HFF-Myc (cell line): Measurements from ENCODE around the gene ZNF527.
"Not testable (repeated sequence)": the region's sequence is repeated elsewhere in the genome, so short reads cannot be mapped to it uniquely, and the experiment has no call there.

Source experiments
- DNase-seq: peaks from one replicate; pipeline ENCODE4 v3.0.0-alpha.2; 2011; ENCODE audit warnings: low read depth; ENCODE audit errors: extremely low read depth
- H3K4me3 ChIP-seq: replicated peaks from 2 replicates; pipeline ENCODE4 v1.5.1; 2011; ENCODE audit warnings: low read depth, mild to moderate bottlenecking, control low read depth, low read length
- CTCF ChIP-seq: IDR thresholded peaks from 2 replicates; pipeline ENCODE4 v1.5.1; 2012; ENCODE audit warnings: mild to moderate bottlenecking, low read depth, low read length, control low read depth; ENCODE audit errors: missing control alignments

The ZNF527 gene

GRCh38 chr19:37389234-37389633 lies 18.3 kb downstream of the ZNF527 start:
- H3K4me3 ChIP-seq, result no peak overlapping the region

GRCh38 chr19:37391399-37391798 lies 20.5 kb downstream of the ZNF527 start:
- H3K4me3 ChIP-seq, DNase-seq: not testable (repeated sequence)

More at GRCh38 chr19:37389234-37389633, 18.3 kb downstream of the ZNF527 start:
- DNase-seq, result no peak
- no peak for TF ChIP-seq CTCF

- no peak for DNase-seq
- H3K4me3 ChIP-seq, result no peak overlapping the region
- no peak for TF ChIP-seq CTCF
These were observed 30.2 kb downstream of the ZNF527 start for GRCh38 chr19:37401078-37401477.

GRCh38 chr19:37403403-37403802 lies 32.5 kb downstream of the ZNF527 start:
- no peak overlapping the region for H3K4me3 ChIP-seq
- no peak for DNase-seq

GRCh38 chr19:37406140-37406846 lies 35.4 kb downstream of the ZNF527 start:
- not testable (repeated sequence) for H3K4me3 ChIP-seq, DNase-seq

More at GRCh38 chr19:37403403-37403802, 32.5 kb downstream of the ZNF527 start:
- no peak for TF ChIP-seq CTCF

GRCh38 chr19:37412700-37413099 lies 41.8 kb downstream of the ZNF527 start:
- no peak for TF ChIP-seq CTCF
- H3K4me3 ChIP-seq, result no peak overlapping the region
- no peak for DNase-seq

GRCh38 chr19:37413313-37414084 lies 42.6 kb downstream of the ZNF527 start:
- TF ChIP-seq CTCF, result no peak
- no peak for DNase-seq
- H3K4me3 ChIP-seq, result no peak overlapping the region
